Measurements from ENCODE around the gene EMILIN1. TPM values are rescaled to one million over a fixed set of nuclear protein-coding genes. Genes with fewer than 3 reads are reported as not detected.

The EMILIN1 gene
- total and polyA plus RNA-seq, 10 of the 15 experiments (the other 5 are each of a cell fraction or from before 2014, with no cell fraction given), result 0.01 to 2.3 (median 1.2) TPM; not detected in 2

- intact Hi-C loops (cut with micrococcal nuclease; ENCODE audit: unreplicated experiment), result no loop called here
- ChIA-PET POLR2A (interaction anchor here (0.6 to 4.9 kb wide), 5 partner anchors 10 to 45 kb away, joined by 3 to 43 read pairs (median 5); partner anchors contain the start of genes AGBL5 and OST4), SMC1A (ENCODE audit: uncharacterized antibody, unreplicated experiment) (interaction anchor here (1.4 to 3.6 kb wide), 2 partner anchors 30 to 32 kb away, joined by 5 to 19 read pairs; partner anchors contain the start of gene AGBL5), CTCF (interaction anchor here (0.6 to 8.6 kb wide), 6 partner anchors 8 to 546 kb away, joined by 4 to 85 read pairs (median 16); partner anchors contain the start of genes AGBL5, CCDC121, GPN1 and OST4), RAD21 (ENCODE audit: unreplicated experiment) (interaction anchor here (1.0 to 2.3 kb wide), 5 partner anchors 10 to 738 kb away, joined by 3 to 22 read pairs (median 5); partner anchors contain the start of genes AGBL5 and OST4)
- H3K9ac ChIP-seq (ENCODE audit: control insufficient read depth, insufficient read depth, low read length), result no peak overlapping the region
- H3K27ac ChIP-seq (ENCODE audit: control insufficient read depth, insufficient read depth), result no peak overlapping the region
- in situ Hi-C loops (cut with MboI), result loop anchor here (10.0 kb wide), 1 partner anchor 118 kb away; no protein-coding TSS in a partner anchor
- no peaks in the 10 kb centered on the region for H3K27me3 ChIP-seq (replicated peaks in 1 of 2; ENCODE audit: control insufficient read depth in 2 of 2, insufficient read depth in 2 of 2, low read length in 1 of 2)
- no peak overlapping the region for H2AFZ ChIP-seq (ENCODE audit: control insufficient read depth, low read depth, low read length)
- WGBS (ENCODE audit: insufficient coverage, insufficient replicate concordance, low lambda C conversion rate, missing lambda C conversion rate), result 83% methylated on average over 24 of the region's 27 CpGs
- no peak for FAIRE-seq
- no TSS peak for BruUV-seq (replicated peaks)
- H3K4me2 ChIP-seq (ENCODE audit: control insufficient read depth, insufficient read depth), result no peak overlapping the region
- TF ChIP-seq ZBTB33 (IDR thresholded peaks at IDR 0.05) (no peak), RFX5 (IDR thresholded peaks at IDR 0.05; ENCODE audit: low read depth, low read length) (no peak), ELK1 (IDR thresholded peaks at IDR 0.05; ENCODE audit: low read depth, low read length) (no peak), CEBPZ (IDR thresholded peaks at IDR 0.05; ENCODE audit: low read depth, low read length) (no peak), MTA3 (IDR thresholded peaks at IDR 0.05; ENCODE audit: borderline replicate concordance, low read length) (no peak), SMC3 (IDR thresholded peaks at IDR 0.05; ENCODE audit: borderline replicate concordance, low read length) (no peak)
- no peak overlapping the region for H3K4me3 ChIP-seq
- no peak for DNase-seq (ENCODE audit: low read depth, low spot score)
- H3K79me2 ChIP-seq (ENCODE audit: control insufficient read depth, insufficient read depth, low read length), result no peaks in the 10 kb centered on the region
- ATAC-seq, result no peak
- H4K20me1 ChIP-seq (ENCODE audit: control insufficient read depth, insufficient read depth), result no peaks in the 10 kb centered on the region
- H3K4me1 ChIP-seq (ENCODE audit: control insufficient read depth, insufficient read depth, low read length), result peaks cover 25% of the 10 kb centered on the region
- H3K9me3 ChIP-seq (replicated peaks; ENCODE audit: control insufficient read depth, insufficient read depth, low read length), result no peaks in the 10 kb centered on the region
- H3K36me3 ChIP-seq (ENCODE audit: control insufficient read depth in 2 of 2, insufficient read depth in 2 of 2, low read length in 1 of 2), result no peaks in the 10 kb centered on the region
Observed at GRCh38 chr2:27082773-27083409, 4.5 kb downstream of the EMILIN1 start.

Data from GM12878 (cell line).